Esophagus squamous epithelium (tissue), 4 donors: Measurements from ENCODE around the gene BDKRB1.

ENCODE experiments used
- CTCF ChIP-seq, 6 experiments: fragments of 450-650 bp in 4 of 6; fragments of 200-600 bp in 2 of 6; sonication (generic) in 2 of 6; IDR thresholded peaks; one replicate each; pipeline ENCODE4 v1.5.1; 2016 to 2019; ENCODE audit warnings: antibody characterized with exemption in 6 of 6, mild to moderate bottlenecking in 4 of 6, moderate library complexity in 4 of 6
- POLR2A ChIP-seq, 4 donors: fragments of 450-650 bp; IDR thresholded peaks; one replicate each; pipeline ENCODE4 v1.6.1; 2017; ENCODE audit warnings: antibody characterized with exemption in 4 of 4, mild to moderate bottlenecking in 4 of 4, moderate library complexity in 3 of 4

GRCh38 chr14:96225745-96226151, 30.3 kb upstream of the BDKRB1 start:
- TF ChIP-seq CTCF (IDR thresholded peaks at IDR 0.05) (peak in 3 of 6 experiments; percentile 25 to 49 (median 38)), POLR2A (IDR thresholded peaks at IDR 0.05) (no peak)
